Endodermal cell (in vitro differentiated cells): ENCODE data around the gene MAMSTR. TPM values are rescaled to one million over a fixed set of nuclear protein-coding genes. Genes with fewer than 3 reads are reported as not detected.
"Not testable (repeated sequence)": the region's sequence is repeated elsewhere in the genome, so short reads cannot be mapped to it uniquely, and the experiment has no call there.

Source experiments
- DNase-seq: peaks from one replicate; pipeline ENCODE4 v3.0.0-alpha.2; 2017
- H3K27ac ChIP-seq: 2 replicates; pipeline ENCODE4 v1.5.1; 2013; ENCODE audit warnings: mild to moderate bottlenecking, low read depth, low read length, moderate library complexity
- H3K27me3 ChIP-seq: 2 replicates; pipeline ENCODE4 v1.6.1; 2013; ENCODE audit warnings: mild to moderate bottlenecking, low read length, moderate library complexity; ENCODE audit not compliant: insufficient read depth, control insufficient read depth, poor library complexity, severe bottlenecking
- H3K36me3 ChIP-seq: 2 replicates; pipeline ENCODE4 v1.7.0; 2013; ENCODE audit warnings: mild to moderate bottlenecking, low read length, moderate library complexity; ENCODE audit not compliant: control insufficient read depth, insufficient read depth
- H3K4me1 ChIP-seq: one replicate; pipeline ENCODE4 v1.7.0; 2013; ENCODE audit warnings: low read length; ENCODE audit not compliant: control insufficient read depth, insufficient read depth
- H3K4me3 ChIP-seq: 2 replicates; pipeline ENCODE4 v1.5.1; 2013; ENCODE audit warnings: mild to moderate bottlenecking, low read length, moderate library complexity
- H3K9ac ChIP-seq: 2 replicates; pipeline ENCODE4 v1.6.1; 2013; ENCODE audit warnings: mild to moderate bottlenecking, low read length, moderate library complexity; ENCODE audit not compliant: poor library complexity, severe bottlenecking; ENCODE audit errors: extremely low read depth
- H3K9me3 ChIP-seq: 2 replicates; pipeline ENCODE4 v1.6.1; 2013; ENCODE audit warnings: mild to moderate bottlenecking, low read length, moderate library complexity; ENCODE audit not compliant: control insufficient read depth
- H3K27ac Mint-ChIP-seq: 2 replicates; pipeline ENCODE4 v1.8.0; 2020; ENCODE audit warnings: mixed read lengths
- H3K27me3 Mint-ChIP-seq: 2 replicates; pipeline ENCODE4 v1.8.0; 2021; ENCODE audit warnings: mild to moderate bottlenecking, mixed read lengths; ENCODE audit not compliant: insufficient read depth
- H3K36me3 Mint-ChIP-seq: 2 replicates; pipeline ENCODE4 v1.8.0; 2020; ENCODE audit warnings: low read depth, mixed read lengths
- H3K4me1 Mint-ChIP-seq: 2 replicates; pipeline ENCODE4 v1.8.0; 2020; ENCODE audit warnings: mixed read lengths
- H3K4me3 Mint-ChIP-seq: 2 replicates; pipeline ENCODE4 v1.8.0; 2020; ENCODE audit warnings: mild to moderate bottlenecking, moderate library complexity, mixed read lengths
- H3K9me3 Mint-ChIP-seq: 2 replicates; pipeline ENCODE4 v1.8.0; 2020; ENCODE audit warnings: mild to moderate bottlenecking, mixed read lengths
- CTCF ChIP-seq: fragments of 200-600 bp; sonication (generic); conservative IDR thresholded peaks from 2 replicates; pipeline ENCODE4 v1.5.0; 2021; ENCODE audit warnings: antibody characterized with exemption, mild to moderate bottlenecking
- WGBS, 2 experiments: methylation state at CpG; one replicate each; pipeline versions ENCODE4 v1.1.5 to v1.1.7; 2013; ENCODE audit warnings: missing lambda C conversion rate in 2 of 2, mixed read lengths in 1 of 2; ENCODE audit not compliant: insufficient coverage in 1 of 2, insufficient read length in 1 of 2; 5-methylcytosine and 5-hydroxymethylcytosine counted together
- total RNA-seq, 2 donors: library from RNA; stranded (reverse); fragmentation: NEBNext Ultra II Directional in 1 of 2; extraction: Animal tissue kit (Norgen Biotek cat#: 25700) in 1 of 2; gene quantifications; 2 replicates in 1 of 2; 3 replicates in 1 of 2; pipeline ENCODE4 v1.2.1, GENCODE V29; 2021

The MAMSTR gene
- total RNA-seq, 2 donors from 2014 or later = 1.9 to 2.3 TPM

GRCh38 chr19:48698046-48698445, 21.5 kb downstream of the MAMSTR start:
- no peak overlapping the region for H3K27ac ChIP-seq
- H3K36me3 ChIP-seq = no peaks in the 10 kb centered on the region
- no peaks in the 10 kb centered on the region for H3K27me3 ChIP-seq
- peaks cover 3% of the 10 kb centered on the region for H3K27me3 Mint-ChIP-seq
- no peaks in the 10 kb centered on the region for H3K4me1 ChIP-seq
- no peak for TF ChIP-seq CTCF
- H3K9ac ChIP-seq = no peak overlapping the region
- H3K9me3 ChIP-seq = no peaks in the 10 kb centered on the region
- H3K36me3 Mint-ChIP-seq = peaks cover 26% of the 10 kb centered on the region
- no peak for DNase-seq
- H3K27ac Mint-ChIP-seq = no peak overlapping the region
- H3K4me3 ChIP-seq = no peak overlapping the region
- WGBS, 2 experiments = 88 to 100% methylated on average over 2 to 4 of the region's 4 CpGs
- no peaks in the 10 kb centered on the region for H3K9me3 Mint-ChIP-seq
- H3K4me3 Mint-ChIP-seq = no peak overlapping the region
- peaks cover 4% of the 10 kb centered on the region for H3K4me1 Mint-ChIP-seq

- H3K36me3 Mint-ChIP-seq = peaks cover 16% of the 10 kb centered on the region
- Histone ChIP-seq H3K27ac (no peak overlapping the region), H3K27me3 (no peaks in the 10 kb centered on the region), H3K4me3 (peak overlapping the region; percentile 84), H3K9ac (peak overlapping the region; percentile 29), H3K9me3 (peaks cover 5% of the 10 kb centered on the region), H3K4me1 (no peaks in the 10 kb centered on the region), H3K36me3 (no peaks in the 10 kb centered on the region)
- 3 to 4% methylated on average over 23 to 34 of the region's 34 CpGs for WGBS, 2 experiments
- H3K4me3 Mint-ChIP-seq = peak overlapping the region; percentile 92
- no peak for TF ChIP-seq CTCF
- DNase-seq = peak; percentile 87
- H3K27ac Mint-ChIP-seq = peak overlapping the region; percentile 94
- peaks cover 3% of the 10 kb centered on the region for H3K27me3 Mint-ChIP-seq
- peaks cover 4% of the 10 kb centered on the region for H3K4me1 Mint-ChIP-seq
- H3K9me3 Mint-ChIP-seq = peaks cover 2% of the 10 kb centered on the region
Measured at GRCh38 chr19:48696353-48697010, 23.0 kb downstream of the MAMSTR start.

GRCh38 chr19:48695743-48696352, 23.7 kb downstream of the MAMSTR start, which contains the start of gene FUT2:
FUT2 (plus strand) TSS chr19:48695971; CDS start chr19:48702957, 6,986 bp downstream.
- no peaks in the 10 kb centered on the region for H3K4me1 ChIP-seq
- Mint-ChIP-seq H3K9me3 (peaks cover 2% of the 10 kb centered on the region), H3K4me1 (peaks cover 4% of the 10 kb centered on the region), H3K4me3 (peak within 1 kb of the TSS; percentile 92), H3K27me3 (peaks cover 3% of the 10 kb centered on the region), H3K27ac (peak within 1 kb of the TSS; percentile 94), H3K36me3 (peaks cover 10% of the 10 kb centered on the region)
- peaks cover 5% of the 10 kb centered on the region for H3K9me3 ChIP-seq
- TF ChIP-seq CTCF = no peak
- H3K27ac ChIP-seq = no peak within 1 kb of the TSS
- H3K36me3 ChIP-seq = no peaks in the 10 kb centered on the region
- no peaks in the 10 kb centered on the region for H3K27me3 ChIP-seq
- H3K4me3 ChIP-seq = peak within 1 kb of the TSS; percentile 84
- 7 to 19% methylated on average over 3 to 15 of the region's 16 CpGs for WGBS, 2 experiments
- peak; percentile 89 for DNase-seq
- peak within 1 kb of the TSS; percentile 29 for H3K9ac ChIP-seq

GRCh38 chr19:48693629-48694028, 25.9 kb downstream of the MAMSTR start:
- H3K27ac ChIP-seq, H3K36me3 ChIP-seq, H3K27ac Mint-ChIP-seq, H3K9ac ChIP-seq, H3K9me3 ChIP-seq, H3K4me3 Mint-ChIP-seq, H3K27me3 Mint-ChIP-seq, H3K4me1 Mint-ChIP-seq, H3K27me3 ChIP-seq, H3K4me1 ChIP-seq, H3K36me3 Mint-ChIP-seq, DNase-seq, H3K9me3 Mint-ChIP-seq, H3K4me3 ChIP-seq: not testable (repeated sequence)
- 92% methylated on average over 8 to 9 of the region's 9 CpGs for WGBS, 2 experiments
